T-cell (primary cell): ENCODE measurements around the gene HNRNPA2B1. TPM values are rescaled to one million over a fixed set of nuclear protein-coding genes. Genes with fewer than 3 reads are reported as not detected.
"Not testable (repeated sequence)": the region's sequence is repeated elsewhere in the genome, so short reads cannot be mapped to it uniquely, and the experiment has no call there.

Source experiments
- ATAC-seq, 4 experiments: fragments of 200-7000 bp in 3 of 4; fragments of 150-1000 bp in 1 of 4; cut with Tn5 transposase; replicated peaks in 1 of 4; 1 replicate in 3 of 4; 2 replicates in 1 of 4; pipeline ENCODE4 v1.10.0; 2021; ENCODE audit warnings: moderate library complexity in 3 of 4, mild to moderate bottlenecking in 2 of 4, moderate number of reproducible peaks in 1 of 4
- CTCF ChIA-PET, 2 donors: fragments of 300-600 bp; sonication (Branson Sonifier 250); formaldehyde crosslinking; loops; one replicate each; lab custom pipeline; 2022; ENCODE audit warnings: antibody characterized with exemption in 2 of 2; lab: Charles Lee
- POLR2A ChIA-PET, 2 donors: fragments of 300-600 bp; sonication (Branson Sonifier 250); formaldehyde crosslinking; loops; one replicate each; lab custom pipeline; 2022; ENCODE audit warnings: antibody characterized with exemption in 2 of 2; lab: Charles Lee
- DNase-seq, 35 experiments: peaks; one replicate each; pipeline versions ENCODE4 v3.0.0 to v3.0.0-alpha.2; 2013 to 2023
- H3K27ac ChIP-seq: one replicate; pipeline ENCODE4 v1.5.1; 2013; ENCODE audit warnings: low read length
- H3K27me3 ChIP-seq, 2 experiments: replicated peaks in 1 of 2; 1 replicate in 1 of 2; 2 replicates in 1 of 2; pipeline versions ENCODE4 v1.6.1 to v1.7.0; 2013; ENCODE audit warnings: low read length in 1 of 2, mixed read lengths in 1 of 2; ENCODE audit not compliant: control insufficient read depth in 2 of 2, insufficient read depth in 2 of 2; ENCODE audit errors: extremely low read depth in 1 of 2
- H3K36me3 ChIP-seq, 2 donors: 1 replicate in 1 of 2; 2 replicates in 1 of 2; pipeline versions ENCODE4 v1.6.1 to v1.7.0; 2013; ENCODE audit warnings: low read length in 1 of 2; ENCODE audit not compliant: control insufficient read depth in 2 of 2, insufficient read depth in 1 of 2; ENCODE audit errors: extremely low read depth in 1 of 2
- H3K4me1 ChIP-seq, 2 experiments: 1 replicate in 1 of 2; 2 replicates in 1 of 2; pipeline versions ENCODE4 v1.6.1 to v1.7.0; 2013; ENCODE audit warnings: low read length in 2 of 2, mixed read lengths in 1 of 2; ENCODE audit not compliant: insufficient read depth in 2 of 2, control insufficient read depth in 1 of 2; ENCODE audit errors: extremely low read depth in 1 of 2
- H3K4me3 ChIP-seq, 2 donors: 1 replicate in 1 of 2; 2 replicates in 1 of 2; pipeline versions ENCODE4 v1.5.1 to v1.7.0; 2013; ENCODE audit warnings: mild to moderate bottlenecking in 2 of 2, low read length in 1 of 2, moderate library complexity in 1 of 2; ENCODE audit not compliant: control insufficient read depth in 1 of 2; ENCODE audit errors: extremely low read depth in 1 of 2
- H3K9me3 ChIP-seq: 2 replicates; pipeline ENCODE4 v1.7.0; 2013
- H3K27ac Mint-ChIP-seq, 2 donors: one replicate each; pipeline ENCODE4 v1.8.0; 2020 to 2021; ENCODE audit warnings: mild to moderate bottlenecking in 2 of 2, mixed read lengths in 2 of 2
- H3K27me3 Mint-ChIP-seq, 2 donors: one replicate each; pipeline ENCODE4 v1.8.0; 2021 to 2022; ENCODE audit warnings: mixed read lengths in 2 of 2
- H3K36me3 Mint-ChIP-seq: one replicate; pipeline ENCODE4 v1.8.0; 2021; ENCODE audit warnings: mixed read lengths
- H3K4me1 Mint-ChIP-seq, 3 donors: one replicate each; pipeline ENCODE4 v1.8.0; 2020 to 2022; ENCODE audit warnings: mixed read lengths in 3 of 3, mild to moderate bottlenecking in 1 of 3
- H3K4me3 Mint-ChIP-seq, 3 donors: one replicate each; pipeline ENCODE4 v1.8.0; 2020 to 2022; ENCODE audit warnings: mild to moderate bottlenecking in 3 of 3, mixed read lengths in 3 of 3, moderate library complexity in 3 of 3
- H3K9me3 Mint-ChIP-seq, 3 donors: one replicate each; pipeline ENCODE4 v1.8.0; 2020 to 2022; ENCODE audit warnings: mixed read lengths in 3 of 3
- WGBS: methylation state at CpG from one replicate; pipeline ENCODE4 v1.1.5; 2013; ENCODE audit warnings: missing lambda C conversion rate; ENCODE audit not compliant: insufficient coverage; 5-methylcytosine and 5-hydroxymethylcytosine counted together
- total RNA-seq, 35 experiments: library from RNA in 6 of 35; stranded (reverse) in 6 of 35; fragments of 120-200 nt in 1 of 35; gene quantifications; one replicate each; pipeline versions ENCODE4 v1.2.1 to v1.2.4 and lab custom pipeline; 2013 to 2026

The HNRNPA2B1 gene
- total RNA-seq, 5 donors from 2014 or later (not counting 1 experiment from before 2014, with no cell fraction given) = 388 to 478 (median 411) TPM

- DNase-seq, H3K4me3 ChIP-seq, H3K36me3 ChIP-seq, H3K9me3 ChIP-seq, H3K27ac Mint-ChIP-seq, H3K4me3 Mint-ChIP-seq, H3K9me3 Mint-ChIP-seq, H3K27me3 ChIP-seq, CTCF ChIA-PET, H3K36me3 Mint-ChIP-seq, ATAC-seq, H3K27me3 Mint-ChIP-seq, H3K27ac ChIP-seq: not testable (repeated sequence)
- H3K4me1 ChIP-seq = peaks cover 9 to 14% of the 10 kb centered on the region in 2 experiments
- WGBS = 96% methylated on average over 3 of the region's 43 CpGs
- POLR2A ChIA-PET = interaction anchor here in 1 of 2 donors (0.6 kb wide), 1 partner anchor 120 kb away, joined by 3 read pairs; no protein-coding TSS in a partner anchor
- H3K4me1 Mint-ChIP-seq = peaks cover 12% of the 10 kb centered on the region in 3 donors
Measured at GRCh38 chr7:26147646-26148306, 52.8 kb downstream of the HNRNPA2B1 start.

- H3K4me1 ChIP-seq = peaks cover 9 to 14% of the 10 kb centered on the region in 2 experiments
- no peak for DNase-seq
- H3K36me3 Mint-ChIP-seq = no peaks in the 10 kb centered on the region
- WGBS = 100% methylated on average over 1 of the region's 1 CpG
- peaks cover 0 to 10% of the 10 kb centered on the region in 2 experiments for H3K27me3 ChIP-seq
- ChIA-PET POLR2A (interaction anchor here in 1 of 2 donors (0.6 kb wide), 1 partner anchor 121 kb away, joined by 3 read pairs; no protein-coding TSS in a partner anchor), CTCF (no interaction called here)
- H3K36me3 ChIP-seq = no peaks in the 10 kb centered on the region
- no peak overlapping the region for H3K4me3 ChIP-seq
- no peak overlapping the region for H3K27ac ChIP-seq
- peaks cover 0 to 8% of the 10 kb centered on the region in 2 donors for H3K27me3 Mint-ChIP-seq
- no peaks in the 10 kb centered on the region for H3K9me3 Mint-ChIP-seq
- no peaks in the 10 kb centered on the region for H3K9me3 ChIP-seq
- no peak overlapping the region for H3K27ac Mint-ChIP-seq
- ATAC-seq = no peak
- peaks cover 12% of the 10 kb centered on the region in 3 donors for H3K4me1 Mint-ChIP-seq
- H3K4me3 Mint-ChIP-seq = no peak overlapping the region
Measured at GRCh38 chr7:26147030-26147429, 53.5 kb downstream of the HNRNPA2B1 start.

GRCh38 chr7:26145238-26145637 is 55.3 kb downstream of the HNRNPA2B1 start:
- no peaks in the 10 kb centered on the region for H3K36me3 Mint-ChIP-seq
- no peaks in the 10 kb centered on the region for H3K4me1 Mint-ChIP-seq
- Histone ChIP-seq H3K36me3 (no peaks in the 10 kb centered on the region), H3K4me1 (no peaks in the 10 kb centered on the region), H3K9me3 (no peaks in the 10 kb centered on the region), H3K27me3 (peaks cover 0 to 12% of the 10 kb centered on the region in 2 experiments), H3K27ac (no peak overlapping the region), H3K4me3 (no peak overlapping the region)
- no peaks in the 10 kb centered on the region for H3K9me3 Mint-ChIP-seq
- DNase-seq (no peak), ATAC-seq (no peak)
- peaks cover 0 to 8% of the 10 kb centered on the region in 2 donors for H3K27me3 Mint-ChIP-seq
- no CpG with 5 or more reads among the region's 4 CpGs for WGBS
- POLR2A ChIA-PET = no interaction called here
- no peak overlapping the region for H3K27ac Mint-ChIP-seq
- H3K4me3 Mint-ChIP-seq = no peak overlapping the region
- CTCF ChIA-PET = no interaction called here

GRCh38 chr7:26144184-26145080 is 56.1 kb downstream of the HNRNPA2B1 start:
- 89% methylated on average over 5 of the region's 13 CpGs for WGBS
- Histone ChIP-seq H3K9me3 (no peaks in the 10 kb centered on the region), H3K36me3 (no peaks in the 10 kb centered on the region), H3K27me3 (peaks cover 0 to 12% of the 10 kb centered on the region in 2 experiments), H3K27ac (no peak overlapping the region), H3K4me1 (no peaks in the 10 kb centered on the region), H3K4me3 (no peak overlapping the region)
- Mint-ChIP-seq H3K4me3 (no peak overlapping the region), H3K9me3 (no peaks in the 10 kb centered on the region), H3K27me3 (peaks cover 0 to 8% of the 10 kb centered on the region in 2 donors), H3K4me1 (no peaks in the 10 kb centered on the region), H3K36me3 (no peaks in the 10 kb centered on the region), H3K27ac (no peak overlapping the region)
- ATAC-seq = no peak
- POLR2A ChIA-PET = no interaction called here
- DNase-seq = no peak
- CTCF ChIA-PET = interaction anchor here in 1 of 2 donors (0.5 to 0.6 kb wide), 2 partner anchors 51 to 1012 kb away, joined by 3 read pairs; no protein-coding TSS in a partner anchor

GRCh38 chr7:26143298-26144048 is 57.1 kb downstream of the HNRNPA2B1 start:
- Histone ChIP-seq H3K4me3 (no peak overlapping the region), H3K9me3 (no peaks in the 10 kb centered on the region), H3K36me3 (no peaks in the 10 kb centered on the region), H3K27me3 (peaks cover 0 to 15% of the 10 kb centered on the region in 2 experiments), H3K27ac (no peak overlapping the region), H3K4me1 (no peaks in the 10 kb centered on the region)
- ATAC-seq (no peak), DNase-seq (no peak)
- Mint-ChIP-seq H3K27me3 (peaks cover 0 to 8% of the 10 kb centered on the region in 2 donors), H3K36me3 (no peaks in the 10 kb centered on the region), H3K4me3 (no peak overlapping the region), H3K4me1 (no peaks in the 10 kb centered on the region), H3K9me3 (no peaks in the 10 kb centered on the region), H3K27ac (no peak overlapping the region)
- ChIA-PET CTCF (interaction anchor here in 1 of 2 donors (0.6 kb wide), 1 partner anchor 141 kb away, joined by 3 read pairs; no protein-coding TSS in a partner anchor), POLR2A (no interaction called here)
- 69% methylated on average over 2 of the region's 5 CpGs for whole genome bisulfite sequencing

GRCh38 chr7:26141077-26141476 is 59.5 kb downstream of the HNRNPA2B1 start:
- H3K36me3 ChIP-seq = no peaks in the 10 kb centered on the region
- ATAC-seq = no peak
- no peak overlapping the region for H3K27ac Mint-ChIP-seq
- H3K9me3 ChIP-seq = no peaks in the 10 kb centered on the region
- WGBS = no CpG with 5 or more reads among the region's 2 CpGs
- H3K27ac ChIP-seq = no peak overlapping the region
- peaks cover 0 to 15% of the 10 kb centered on the region in 2 experiments for H3K27me3 ChIP-seq
- DNase-seq = no peak
- CTCF ChIA-PET = no interaction called here
- POLR2A ChIA-PET = interaction anchor here in 1 of 2 donors (0.6 kb wide), 1 partner anchor 731 kb away, joined by 3 read pairs; no protein-coding TSS in a partner anchor
- H3K4me1 Mint-ChIP-seq = no peaks in the 10 kb centered on the region
- H3K27me3 Mint-ChIP-seq = peaks cover 0 to 8% of the 10 kb centered on the region in 2 donors
- no peaks in the 10 kb centered on the region for H3K36me3 Mint-ChIP-seq
- no peak overlapping the region for H3K4me3 Mint-ChIP-seq
- no peaks in the 10 kb centered on the region for H3K4me1 ChIP-seq
- H3K9me3 Mint-ChIP-seq = no peaks in the 10 kb centered on the region
- H3K4me3 ChIP-seq = no peak overlapping the region
